ENCODE results near the gene EXOC4. TPM values are rescaled to one million over a fixed set of nuclear protein-coding genes. Genes with fewer than 3 reads are reported as not detected.

Gene EXOC4
- total RNA-seq, 2 donors from 2014 or later = 106 to 115 TPM

- no peak overlapping the region for H3K4me3 Mint-ChIP-seq
Measured at GRCh38 chr7:133645884-133646391, 393.1 kb downstream of the EXOC4 start.

GRCh38 chr7:133646472-133647315 lies 393.8 kb downstream of the EXOC4 start:
- H3K27ac Mint-ChIP-seq = no peak overlapping the region
- 91 to 96% methylated on average over 3 to 7 of the region's 7 CpGs for WGBS, 2 experiments (ENCODE audit: insufficient coverage in 1 of 2, insufficient read length in 1 of 2)
- peaks cover 7% of the 10 kb centered on the region for H3K36me3 Mint-ChIP-seq (ENCODE audit: low read depth)
- H3K4me1 Mint-ChIP-seq = peaks cover 18% of the 10 kb centered on the region
- peaks cover 3% of the 10 kb centered on the region for H3K9me3 Mint-ChIP-seq
- Histone ChIP-seq H3K9me3 (ENCODE audit: control insufficient read depth, low read length) (no peaks in the 10 kb centered on the region), H3K4me3 (ENCODE audit: low read length) (no peak overlapping the region), H3K27ac (ENCODE audit: low read depth, low read length) (no peak overlapping the region), H3K4me1 (ENCODE audit: control insufficient read depth, insufficient read depth, low read length) (no peaks in the 10 kb centered on the region), H3K36me3 (ENCODE audit: control insufficient read depth, insufficient read depth, low read length) (no peaks in the 10 kb centered on the region), H3K27me3 (ENCODE audit: control insufficient read depth, insufficient read depth, low read length, poor library complexity, severe bottlenecking) (no peaks in the 10 kb centered on the region), H3K9ac (ENCODE audit: extremely low read depth, low read length, poor library complexity, severe bottlenecking) (no peak overlapping the region)
- TF ChIP-seq CTCF (conservative IDR thresholded peaks at IDR 0.05) = no peak
- H3K4me3 Mint-ChIP-seq = no peak overlapping the region
- no peaks in the 10 kb centered on the region for H3K27me3 Mint-ChIP-seq (ENCODE audit: insufficient read depth)
- DNase-seq = no peak

More at GRCh38 chr7:133645884-133646391, 393.1 kb downstream of the EXOC4 start:
- no peak overlapping the region for H3K4me3 ChIP-seq (ENCODE audit: low read length)
- DNase-seq = no peak
- H3K9me3 Mint-ChIP-seq = peaks cover 3% of the 10 kb centered on the region
- no peaks in the 10 kb centered on the region for H3K36me3 ChIP-seq (ENCODE audit: control insufficient read depth, insufficient read depth, low read length)
- H3K9ac ChIP-seq (ENCODE audit: extremely low read depth, low read length, poor library complexity, severe bottlenecking) = no peak overlapping the region
- 81% methylated on average over 2 of the region's 2 CpGs; no CpG with 5 or more reads in 1 of the 2 experiments for WGBS, 2 experiments (ENCODE audit: insufficient coverage in 1 of 2, insufficient read length in 1 of 2)
- H3K36me3 Mint-ChIP-seq (ENCODE audit: low read depth) = peaks cover 7% of the 10 kb centered on the region
- H3K27ac Mint-ChIP-seq = no peak overlapping the region
- H3K9me3 ChIP-seq (ENCODE audit: control insufficient read depth, low read length) = no peaks in the 10 kb centered on the region
- no peaks in the 10 kb centered on the region for H3K27me3 Mint-ChIP-seq (ENCODE audit: insufficient read depth)
- H3K27ac ChIP-seq (ENCODE audit: low read depth, low read length) = no peak overlapping the region
- peaks cover 18% of the 10 kb centered on the region for H3K4me1 Mint-ChIP-seq
- no peaks in the 10 kb centered on the region for H3K27me3 ChIP-seq (ENCODE audit: control insufficient read depth, insufficient read depth, low read length, poor library complexity, severe bottlenecking)
- TF ChIP-seq CTCF (conservative IDR thresholded peaks at IDR 0.05) = no peak
- H3K4me1 ChIP-seq (ENCODE audit: control insufficient read depth, insufficient read depth, low read length) = no peaks in the 10 kb centered on the region

GRCh38 chr7:133649593-133649992 lies 396.7 kb downstream of the EXOC4 start:
- no peaks in the 10 kb centered on the region for H3K9me3 ChIP-seq (ENCODE audit: control insufficient read depth, low read length)
- no peaks in the 10 kb centered on the region for H3K27me3 ChIP-seq (ENCODE audit: control insufficient read depth, insufficient read depth, low read length, poor library complexity, severe bottlenecking)
- 95% methylated on average over 1 of the region's 1 CpG; no CpG with 5 or more reads in 1 of the 2 experiments for WGBS, 2 experiments (ENCODE audit: insufficient coverage in 1 of 2, insufficient read length in 1 of 2)
- H3K27ac ChIP-seq (ENCODE audit: low read depth, low read length) = no peak overlapping the region
- H3K4me1 ChIP-seq (ENCODE audit: control insufficient read depth, insufficient read depth, low read length) = no peaks in the 10 kb centered on the region
- TF ChIP-seq CTCF (conservative IDR thresholded peaks at IDR 0.05) = no peak
- H3K4me1 Mint-ChIP-seq = peaks cover 22% of the 10 kb centered on the region
- no peak overlapping the region for H3K9ac ChIP-seq (ENCODE audit: extremely low read depth, low read length, poor library complexity, severe bottlenecking)
- DNase-seq = no peak
- H3K4me3 Mint-ChIP-seq = no peak overlapping the region
- H3K9me3 Mint-ChIP-seq = peaks cover 3% of the 10 kb centered on the region
- H3K4me3 ChIP-seq (ENCODE audit: low read length) = no peak overlapping the region
- no peaks in the 10 kb centered on the region for H3K27me3 Mint-ChIP-seq (ENCODE audit: insufficient read depth)
- no peaks in the 10 kb centered on the region for H3K36me3 ChIP-seq (ENCODE audit: control insufficient read depth, insufficient read depth, low read length)
- no peaks in the 10 kb centered on the region for H3K36me3 Mint-ChIP-seq (ENCODE audit: low read depth)
- no peak overlapping the region for H3K27ac Mint-ChIP-seq
